Measurements from ENCODE around the gene GMPPB.
A peak's percentile ranks its signal among the peaks of the same experiment; 100 is the strongest.

The GMPPB gene

DNA sequence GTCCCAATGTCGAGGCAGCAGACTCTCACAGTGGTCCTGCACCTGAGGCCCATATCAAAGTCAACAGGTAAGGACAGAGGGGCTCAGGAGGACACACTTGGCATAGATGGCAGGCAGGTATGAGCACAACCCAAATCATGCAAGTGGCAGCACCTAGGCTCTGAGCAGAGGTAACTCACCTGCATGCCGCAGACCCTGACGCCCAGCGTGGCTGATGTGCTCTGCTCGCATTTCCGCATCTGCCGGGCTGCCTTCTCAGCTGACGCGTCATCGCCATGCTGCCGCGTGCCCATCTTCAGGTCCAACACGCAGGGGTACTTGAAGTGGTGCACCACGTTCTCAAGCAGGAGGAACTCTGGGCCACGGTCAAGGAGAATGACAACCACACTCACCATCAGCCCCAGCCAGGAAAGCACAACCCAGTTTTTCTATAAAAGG, 4.2 kb upstream of the GMPPB start:
- DNase-seq: no peak

DNA sequence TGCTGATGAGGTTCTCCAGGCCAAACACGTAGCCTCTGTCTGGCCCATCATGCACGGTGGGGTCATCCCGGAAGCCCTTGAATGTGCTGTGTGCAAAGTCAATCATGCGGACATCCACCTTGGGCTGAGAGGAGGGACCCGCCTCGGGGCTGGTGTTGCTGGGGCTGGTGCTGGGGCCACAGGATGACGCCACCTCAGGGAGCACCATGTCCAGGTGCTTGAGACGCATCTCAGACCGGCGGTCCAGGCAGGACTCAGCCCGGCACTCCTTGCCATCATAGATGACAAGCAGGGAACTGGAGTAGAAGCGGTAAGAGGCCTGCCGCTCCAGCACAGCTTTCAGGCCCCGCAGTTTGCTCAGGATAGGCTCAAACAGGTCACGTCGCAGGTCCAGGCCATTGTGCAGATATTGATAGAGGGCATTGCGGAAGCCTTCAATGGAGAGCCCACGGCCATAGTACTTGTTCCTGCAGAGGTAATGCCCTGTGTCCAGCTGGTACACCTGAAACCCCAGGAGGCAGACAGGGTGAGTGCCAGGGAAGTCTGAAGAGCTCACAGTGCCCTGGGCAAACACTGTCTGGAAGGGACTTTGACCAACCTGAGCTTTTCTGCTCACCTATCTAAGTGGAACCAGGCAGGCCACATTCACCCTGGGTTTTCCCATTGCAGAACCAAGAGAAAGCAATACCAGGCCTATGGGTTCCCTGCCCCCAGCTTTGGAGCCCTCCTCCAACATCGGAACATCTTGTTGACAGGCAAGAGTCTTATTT, 3.6 kb upstream of the GMPPB start:
- DNase-seq: no peak

DNA sequence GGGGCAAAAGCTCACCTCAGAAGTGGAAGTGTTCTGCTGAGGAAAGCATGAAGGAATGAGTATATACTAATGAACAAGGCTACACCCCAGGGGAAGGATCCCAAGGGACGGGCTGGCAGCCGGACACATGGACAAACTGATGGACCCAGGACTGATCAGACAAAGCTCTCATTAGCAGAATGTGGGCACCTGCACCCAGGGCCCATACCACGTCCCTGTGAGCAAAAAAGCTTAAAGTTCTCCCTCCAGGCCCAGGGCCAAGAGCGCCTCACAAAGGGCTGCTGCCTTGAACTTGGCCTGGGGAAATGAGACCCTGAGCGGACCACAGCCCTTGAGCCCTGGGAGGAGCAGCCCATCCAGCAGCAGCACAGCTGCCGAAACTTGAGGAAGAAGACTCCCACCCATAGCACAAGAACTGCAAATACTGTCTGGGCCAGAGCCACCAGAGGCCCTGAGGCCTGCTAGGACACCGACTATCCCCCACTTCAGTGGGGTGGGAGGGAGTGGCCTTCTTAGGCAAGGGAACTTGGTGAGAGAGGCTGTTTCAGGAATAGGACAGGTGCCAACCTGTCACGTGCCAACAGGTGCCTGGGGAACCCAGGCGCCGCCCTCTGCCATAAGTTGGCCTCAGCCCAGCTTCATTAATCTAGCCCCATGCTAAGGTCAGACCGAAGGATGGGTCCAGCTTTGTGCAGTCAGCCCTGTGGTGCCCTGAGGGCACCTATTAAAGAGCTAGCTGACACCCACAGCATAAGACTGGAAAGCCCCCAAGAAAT, 2.3 kb upstream of the GMPPB start:
- DNase-seq: no peak

DNA sequence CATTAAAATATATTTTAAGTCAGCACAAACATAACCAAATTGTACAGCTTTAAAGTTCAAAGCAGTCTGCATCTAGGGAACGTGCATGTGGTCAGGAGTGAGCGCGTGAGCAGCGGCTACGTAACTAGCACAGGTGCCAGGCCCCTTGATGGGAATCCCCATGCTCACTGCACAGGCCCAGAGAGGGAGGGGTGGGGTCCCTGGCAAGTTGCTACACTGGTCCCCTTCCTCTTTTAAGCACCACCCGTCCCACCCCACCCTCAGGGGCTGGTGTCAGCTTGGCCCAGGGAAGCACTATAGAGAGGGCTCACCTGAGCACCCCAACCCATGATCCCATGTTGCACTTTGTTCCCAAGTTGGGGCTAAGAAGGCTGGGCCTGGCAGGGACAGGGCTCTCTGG, 835 bp upstream of the GMPPB start:
- DNase-seq: no peak

GRCh38 chr3:49723296-49723627, 489 bp downstream of the GMPPB start:
- DNase-seq: peak; percentile 32 to 53 (median 34)

DNA sequence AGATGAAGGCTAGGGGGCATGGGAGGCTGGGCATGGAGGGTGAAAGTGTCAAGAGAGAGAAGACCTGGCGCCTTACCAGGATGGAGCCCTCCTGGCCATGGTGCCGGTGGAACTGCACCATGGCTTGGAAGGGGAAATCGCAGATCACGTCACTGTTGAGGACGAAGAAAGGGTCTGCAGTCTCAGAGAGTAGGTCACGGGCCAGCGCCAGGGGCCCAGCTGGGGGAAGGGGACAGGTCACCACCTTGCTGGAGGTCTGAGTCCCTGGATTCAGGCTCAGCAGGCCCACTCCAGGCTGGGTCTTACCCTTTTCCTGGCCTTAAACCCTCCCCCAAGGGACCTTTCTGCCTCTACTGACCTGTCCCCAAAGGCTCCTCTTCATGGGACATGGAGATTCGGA, 855 bp downstream of the GMPPB start:
- no peak for DNase-seq

DNA sequence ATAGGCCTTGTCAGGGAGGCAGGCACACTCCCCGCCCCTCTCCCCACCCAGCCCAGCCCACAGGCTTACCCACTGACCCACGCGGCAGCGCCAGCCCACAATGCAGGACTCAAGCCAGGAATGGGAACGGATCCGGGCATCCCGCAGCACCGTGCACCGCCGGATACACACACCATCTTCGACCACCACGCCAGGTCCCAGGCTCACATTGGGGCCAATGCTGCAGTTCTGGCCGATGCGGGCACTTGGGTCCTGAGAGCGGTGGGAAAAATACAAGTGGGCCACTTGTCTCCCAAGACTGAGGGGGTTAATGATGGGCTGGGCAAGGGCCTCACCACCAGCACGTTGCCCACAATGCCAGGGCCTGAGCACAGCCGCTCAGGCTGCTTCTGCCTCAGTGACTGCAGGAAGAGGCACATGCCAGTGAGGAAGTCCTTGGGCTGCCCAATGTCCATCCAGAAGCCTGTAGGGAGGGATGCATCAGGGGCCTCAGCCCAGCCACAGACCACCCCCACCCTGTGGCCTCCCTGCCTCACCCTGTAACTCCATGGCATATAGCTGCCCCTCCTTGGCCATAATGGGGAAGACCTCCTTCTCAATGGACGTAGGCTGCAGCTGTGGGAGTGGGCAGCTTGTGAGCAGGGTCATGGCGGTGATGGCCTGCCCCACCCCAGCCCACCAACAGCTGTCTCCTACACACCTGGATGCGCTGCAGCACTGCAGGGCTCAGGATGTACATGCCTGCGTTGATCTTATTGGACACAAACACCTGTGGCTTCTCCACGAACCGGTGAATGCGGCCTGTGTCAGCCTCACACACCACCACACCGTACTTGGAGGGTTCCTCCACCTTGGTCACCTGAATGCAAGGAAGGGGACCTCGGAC, 1.6 kb downstream of the GMPPB start:
- DNase-seq: no peak

DNA sequence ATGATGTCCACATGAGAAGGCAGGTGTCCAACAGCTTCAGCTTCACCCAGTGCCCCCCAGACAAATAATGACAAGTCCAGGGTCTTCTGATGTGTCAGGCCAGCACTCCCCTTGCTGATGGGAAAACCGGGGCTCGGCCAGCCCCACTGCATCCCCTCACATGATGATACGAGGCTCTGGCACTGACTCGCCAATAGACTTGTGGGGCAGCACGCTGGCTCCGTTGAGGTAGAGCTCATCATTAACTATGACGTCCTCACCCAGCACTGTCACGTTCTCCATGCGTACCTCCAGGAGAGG, 2.2 kb downstream of the GMPPB start:
- no peak for DNase-seq

GRCh38 chr3:49720855-49721595, 2.7 kb downstream of the GMPPB start:
- no peak for DNase-seq

DNA sequence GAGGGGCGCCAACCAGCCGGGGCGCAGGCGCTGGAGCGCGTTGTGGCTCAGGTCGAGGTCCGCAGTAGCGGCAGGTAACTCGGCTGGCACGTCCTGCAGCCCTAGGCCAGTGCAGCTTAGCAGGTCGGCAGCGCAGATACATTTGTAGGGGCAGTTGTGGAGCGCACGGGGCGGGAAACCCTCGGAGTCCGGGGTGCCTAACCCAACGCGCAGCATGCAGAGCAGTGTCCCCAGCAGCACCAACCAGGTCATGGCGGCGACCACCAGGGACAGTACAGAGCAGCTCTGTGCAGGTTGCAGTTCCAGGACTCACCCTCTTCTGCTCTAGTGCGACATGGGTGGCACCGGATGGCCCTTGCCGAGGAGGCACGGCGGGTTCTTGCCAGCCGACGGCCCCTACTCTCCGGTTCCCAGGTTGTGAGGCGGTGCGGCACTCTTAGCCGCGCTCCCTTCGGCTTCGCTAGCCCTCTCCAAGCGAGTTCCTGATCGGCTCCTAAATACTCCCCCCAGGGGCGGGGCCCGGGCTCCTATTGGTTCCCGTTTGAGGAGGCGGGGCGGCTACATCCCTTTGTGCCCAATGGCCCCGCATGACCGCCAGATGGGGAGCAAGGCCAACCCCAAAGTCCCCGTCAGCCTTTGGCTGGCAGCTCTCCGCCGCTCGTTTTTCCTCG, 4.4 kb downstream of the GMPPB start, which contains the start of gene AMIGO3:
Gene AMIGO3 (minus strand): TSS at position 471 of the 671 bp plus-strand sequence. CDS start 219 bp downstream, at position 252.
- peak; percentile 95 to 99 (median 97) for DNase-seq

- DNase-seq: peak in 1 of 3 donors; percentile 7
These were observed 4.9 kb downstream of the GMPPB start for GRCh38 chr3:49718858-49719213.

GRCh38 chr3:49717959-49718857, 5.5 kb downstream of the GMPPB start:
- DNase-seq: no peak

DNA sequence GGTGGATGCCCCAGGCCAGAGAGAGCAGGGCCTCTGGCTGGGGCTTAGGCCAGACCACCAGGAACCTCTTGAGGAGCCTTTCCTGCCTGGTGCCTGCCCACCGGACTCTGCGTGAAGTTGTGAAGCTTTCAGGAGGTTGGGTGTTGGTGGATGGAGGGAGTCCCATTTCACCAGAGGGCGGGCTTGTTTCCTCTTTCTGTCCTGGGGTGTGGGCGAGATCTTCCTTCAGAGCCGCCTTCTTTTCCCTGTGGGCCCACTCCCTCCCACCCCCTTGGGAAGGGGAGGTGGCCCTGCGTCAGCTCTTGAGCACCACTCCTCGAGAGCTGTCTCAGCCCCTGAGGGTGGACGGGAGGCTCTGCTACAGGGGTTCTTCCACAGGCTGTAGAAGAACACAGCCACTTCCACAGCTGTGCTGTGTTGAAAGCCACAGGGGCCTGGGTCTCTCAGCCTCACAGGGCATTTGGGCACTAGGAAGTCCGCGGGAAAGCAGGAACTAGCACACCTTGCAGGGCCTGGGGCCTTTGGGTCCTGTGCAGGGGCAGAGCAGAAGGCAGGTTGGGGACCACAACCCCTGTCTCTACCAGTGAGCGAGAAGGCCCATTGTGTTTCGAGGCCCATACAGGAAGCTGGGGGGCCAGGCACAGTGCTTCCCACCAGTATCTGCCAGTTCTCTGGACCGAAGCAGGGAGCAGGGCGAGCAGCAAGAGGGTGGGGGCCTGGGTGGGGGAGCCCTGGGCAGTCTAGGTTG, 6.4 kb downstream of the GMPPB start:
- peak in 1 of 3 donors; percentile 12 for DNase-seq

DNA sequence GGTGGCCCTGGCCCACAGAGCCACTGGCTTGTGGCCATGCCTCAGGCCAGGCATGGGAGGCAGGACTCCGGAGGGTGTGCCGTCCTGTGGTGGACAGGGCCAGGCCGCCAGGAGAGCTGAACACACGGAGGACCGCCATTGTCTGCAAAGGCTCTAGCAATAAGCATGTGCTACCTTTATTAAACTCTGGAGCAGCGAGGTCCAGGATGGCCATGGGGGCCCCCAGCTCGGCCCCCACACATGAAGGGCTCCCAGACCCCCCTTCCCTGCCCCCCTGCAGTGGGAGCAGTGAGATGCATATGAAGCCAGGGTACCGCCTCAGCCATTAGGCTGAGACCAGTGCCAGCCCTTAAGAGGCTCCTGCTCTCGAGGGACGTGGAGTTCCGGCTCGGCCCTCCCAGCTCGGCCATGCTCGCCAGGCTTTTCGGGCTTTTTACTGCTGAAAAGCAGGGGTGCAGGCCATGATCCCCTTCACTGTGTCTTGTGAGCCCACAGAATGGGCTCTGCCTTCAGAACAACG, 7.0 kb downstream of the GMPPB start:
- DNase-seq: no peak

- DNase-seq: no peak
These were observed 7.6 kb downstream of the GMPPB start for GRCh38 chr3:49716169-49716568.

- no peak for DNase-seq
These were observed 8.1 kb downstream of the GMPPB start for GRCh38 chr3:49715611-49716121.

- no peak for DNase-seq
These were observed 8.8 kb downstream of the GMPPB start for GRCh38 chr3:49714728-49715550.

DNA sequence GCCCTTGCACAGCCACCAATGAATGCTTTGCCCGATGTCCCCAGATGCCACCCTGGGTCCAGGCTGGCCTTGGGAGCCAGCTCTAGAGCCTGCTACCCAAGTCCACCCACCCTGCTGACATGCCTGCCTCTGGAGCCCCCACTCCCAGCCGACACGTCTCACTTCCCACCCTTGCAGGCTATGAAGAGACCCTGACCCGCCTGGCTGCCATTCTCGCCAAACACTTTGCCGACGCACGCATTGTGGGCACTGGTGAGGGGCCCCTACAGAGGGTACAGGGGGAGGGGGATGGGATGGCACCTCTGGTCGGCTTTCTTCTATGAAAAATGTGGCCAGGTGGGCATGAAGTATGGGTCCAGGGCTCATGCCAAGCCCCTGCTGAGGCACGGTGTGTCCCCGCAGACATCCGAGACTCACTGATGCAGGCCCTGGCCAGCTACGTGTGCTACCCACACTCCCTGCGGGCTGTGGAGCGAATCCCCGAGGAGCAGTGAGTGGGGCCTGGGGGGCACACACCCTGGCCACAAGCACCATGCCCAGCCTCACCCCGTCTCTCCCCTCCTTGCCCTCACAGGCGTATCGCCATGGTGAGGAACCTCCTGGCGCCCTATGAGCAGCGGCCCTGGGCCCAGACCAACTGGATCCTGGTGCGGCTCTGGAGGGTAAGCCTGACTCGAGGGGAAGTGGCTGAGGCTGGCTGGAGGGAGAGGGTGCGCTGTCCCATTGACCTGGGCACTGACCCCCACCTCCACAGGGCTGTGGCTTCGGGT, 10.2 kb downstream of the GMPPB start:
- DNase-seq: no peak

Data from suppressor macrophage treated with lipopolysaccharide for 1 hour (primary cell).